Measurements from ENCODE around the gene PINK1. TPM values are rescaled to one million over a fixed set of nuclear protein-coding genes. Genes with fewer than 3 reads are reported as not detected.
"Not testable (repeated sequence)": the region's sequence is repeated elsewhere in the genome, so short reads cannot be mapped to it uniquely, and the experiment has no call there.

The PINK1 gene
- total RNA-seq, 2 experiments from 2014 or later, result 9.4 to 10.3 TPM

DNA sequence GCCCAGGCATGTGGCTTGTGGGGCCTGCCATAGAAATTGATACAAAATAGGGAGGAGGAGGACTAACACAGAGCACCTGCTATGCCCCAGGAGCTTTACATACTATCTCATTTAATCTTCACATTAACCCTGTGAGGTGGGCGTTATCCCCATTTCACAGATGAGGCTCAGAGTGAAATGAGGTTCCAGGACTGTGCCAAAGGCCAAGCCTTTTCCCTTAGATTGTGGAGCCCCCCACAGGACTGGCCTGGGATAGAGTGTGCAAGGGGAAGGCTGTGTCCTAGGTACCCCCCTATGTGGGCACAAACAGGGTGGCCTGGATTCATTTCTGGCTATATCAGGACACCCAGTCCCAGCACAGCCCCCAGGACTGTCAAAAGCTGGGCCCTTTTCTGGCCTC lies 30.1 kb downstream of the PINK1 start:
- DNase-seq (no peak), ATAC-seq (ENCODE audit: low read depth) (no peak)
- POLR2A ChIA-PET, result no interaction called here
- H3K4me3 Mint-ChIP-seq, result no peak overlapping the region
- peaks cover 36% of the 10 kb centered on the region for H3K4me1 Mint-ChIP-seq
- peaks cover 1% of the 10 kb centered on the region for H3K9me3 Mint-ChIP-seq
- H3K27ac Mint-ChIP-seq, result no peak overlapping the region
- peaks cover 5% of the 10 kb centered on the region for H3K36me3 Mint-ChIP-seq
- no peaks in the 10 kb centered on the region for H3K27me3 Mint-ChIP-seq

DNA sequence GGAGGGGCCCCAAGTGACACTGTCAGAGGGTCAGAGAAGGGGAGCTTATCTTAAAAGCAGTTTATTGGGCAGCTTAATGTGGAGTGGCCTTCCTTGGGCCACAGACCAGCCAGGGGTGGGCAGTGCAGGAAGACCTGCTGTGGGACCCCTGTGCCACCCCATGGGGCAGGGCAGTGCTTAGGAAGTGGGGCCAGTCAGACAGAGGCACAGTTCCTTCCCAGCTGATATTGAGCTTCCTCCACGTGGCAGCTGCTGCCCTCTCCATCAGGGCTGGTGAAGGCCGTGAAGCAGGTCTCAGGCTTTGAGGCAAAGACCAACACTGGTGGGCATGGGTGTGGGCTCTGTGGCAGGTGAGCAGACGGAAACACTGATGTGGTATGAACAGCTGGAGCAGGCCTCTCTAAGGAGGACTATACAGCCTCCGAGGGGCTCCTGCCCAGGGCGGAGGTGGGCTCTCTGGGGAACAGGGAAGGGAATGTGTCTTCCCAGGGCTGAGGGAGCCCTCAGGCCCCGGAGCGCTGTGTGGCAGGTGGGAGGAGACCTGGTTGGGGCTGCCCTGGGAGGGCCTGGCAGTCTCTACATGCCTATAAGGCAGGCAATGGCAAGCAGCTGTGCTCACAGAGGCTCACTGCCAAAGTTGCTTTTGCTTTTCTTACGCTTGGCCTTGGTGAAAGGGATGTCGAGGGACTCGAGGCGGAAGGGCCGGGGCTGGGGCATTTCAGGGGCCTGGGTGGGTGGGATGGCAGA lies 30.9 kb downstream of the PINK1 start:
- H3K27ac Mint-ChIP-seq, result no peak overlapping the region
- H3K9me3 Mint-ChIP-seq, result peaks cover 1% of the 10 kb centered on the region
- DNase-seq (no peak), ATAC-seq (ENCODE audit: low read depth) (no peak)
- POLR2A ChIA-PET, result no interaction called here
- H3K36me3 Mint-ChIP-seq, result peaks cover 5% of the 10 kb centered on the region
- no peak overlapping the region for H3K4me3 Mint-ChIP-seq
- no peaks in the 10 kb centered on the region for H3K27me3 Mint-ChIP-seq
- H3K4me1 Mint-ChIP-seq, result peaks cover 35% of the 10 kb centered on the region

DNA sequence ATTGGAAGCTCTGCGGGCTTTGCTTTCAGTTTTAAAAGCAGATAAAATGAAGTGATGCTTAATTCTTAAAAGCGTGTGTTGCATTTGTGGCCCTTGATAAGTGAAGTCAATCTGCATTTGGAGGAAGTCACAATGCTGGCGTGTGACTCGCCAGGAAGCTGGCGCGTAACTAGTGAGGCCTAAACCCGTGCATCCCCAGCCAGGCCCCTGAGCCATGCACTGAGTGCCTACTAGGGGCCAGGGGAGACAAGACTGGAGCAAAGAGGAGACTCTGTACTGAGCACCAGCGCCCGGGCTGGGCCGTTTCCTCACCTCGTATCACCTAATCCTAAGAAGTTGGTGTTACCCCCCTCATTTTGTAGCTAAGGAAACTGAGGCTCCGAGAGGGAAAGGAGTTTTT lies 32.5 kb downstream of the PINK1 start:
- peaks cover 2% of the 10 kb centered on the region for H3K36me3 Mint-ChIP-seq
- DNase-seq (no peak), ATAC-seq (ENCODE audit: low read depth) (no peak)
- H3K9me3 Mint-ChIP-seq, result peaks cover 1% of the 10 kb centered on the region
- peaks cover 20% of the 10 kb centered on the region for H3K4me1 Mint-ChIP-seq
- no peaks in the 10 kb centered on the region for H3K27me3 Mint-ChIP-seq
- no peak overlapping the region for H3K4me3 Mint-ChIP-seq
- peak overlapping the region; percentile 48 for H3K27ac Mint-ChIP-seq
- POLR2A ChIA-PET, result interaction anchor here (1.0 to 1.5 kb wide), 2 partner anchors 13 to 158 kb away, joined by 3 read pairs; partner anchors contain the start of gene MUL1

DNA sequence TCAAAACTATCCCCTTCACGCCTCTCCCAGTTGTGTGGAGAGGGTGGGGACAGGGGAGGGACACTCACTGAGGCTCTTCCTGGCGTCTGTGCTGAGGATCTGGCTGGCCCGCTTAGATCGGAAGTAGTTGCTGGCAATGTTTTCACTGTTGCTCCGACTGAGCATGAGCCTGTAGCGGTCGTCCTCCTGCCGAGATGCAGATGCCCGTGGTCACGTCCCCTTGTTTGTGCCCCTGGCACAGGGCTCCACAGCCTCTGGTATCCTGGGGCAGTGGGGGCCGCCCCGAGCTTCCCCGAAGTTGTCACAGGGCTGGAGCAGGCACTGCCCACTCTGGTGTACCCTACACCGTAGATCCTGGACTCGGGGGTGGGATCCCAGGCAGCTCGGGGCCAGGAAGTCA lies 32.9 kb downstream of the PINK1 start:
- H3K4me3 Mint-ChIP-seq, result no peak overlapping the region
- H3K27ac Mint-ChIP-seq, result no peak overlapping the region
- DNase-seq, result no peak
- no peak for ATAC-seq (ENCODE audit: low read depth)
- peaks cover 19% of the 10 kb centered on the region for H3K4me1 Mint-ChIP-seq
- no peaks in the 10 kb centered on the region for H3K27me3 Mint-ChIP-seq
- peaks cover 1% of the 10 kb centered on the region for H3K9me3 Mint-ChIP-seq
- POLR2A ChIA-PET, result interaction anchor here (1.0 to 1.5 kb wide), 2 partner anchors 13 to 158 kb away, joined by 3 read pairs; partner anchors contain the start of gene MUL1
- peaks cover under 1% of the 10 kb centered on the region for H3K36me3 Mint-ChIP-seq

DNA sequence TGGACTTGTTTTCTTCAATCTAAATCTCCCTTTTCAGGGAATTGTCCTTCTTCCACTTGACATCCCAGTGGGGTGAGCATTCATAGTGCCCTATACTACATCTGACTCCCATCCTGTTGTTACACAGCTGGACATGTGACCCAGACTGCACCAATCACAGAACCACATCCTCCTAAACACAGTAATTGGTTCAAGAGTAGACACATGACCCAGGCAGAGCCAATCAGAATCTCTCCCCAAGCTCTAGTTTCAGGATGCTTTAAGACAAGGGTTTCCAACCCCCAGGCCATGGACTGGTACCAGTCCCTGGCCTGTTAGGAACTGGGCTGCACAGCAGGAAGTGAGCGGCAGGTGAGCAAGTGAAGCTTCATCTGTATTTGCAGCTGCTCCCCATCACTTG lies 33.5 kb downstream of the PINK1 start:
- Mint-ChIP-seq H3K4me1 (peaks cover 17% of the 10 kb centered on the region), H3K27me3 (no peaks in the 10 kb centered on the region), H3K36me3 (no peaks in the 10 kb centered on the region), H3K27ac (peak overlapping the region; percentile 65), H3K4me3 (peak overlapping the region; percentile 58), H3K9me3 (peaks cover 1% of the 10 kb centered on the region)
- ATAC-seq (ENCODE audit: low read depth) (peak; percentile 77), DNase-seq (no peak)
- POLR2A ChIA-PET, result interaction anchor here (1.5 kb wide), 1 partner anchor 12 kb away, joined by 3 read pairs; no protein-coding TSS in a partner anchor

DNA sequence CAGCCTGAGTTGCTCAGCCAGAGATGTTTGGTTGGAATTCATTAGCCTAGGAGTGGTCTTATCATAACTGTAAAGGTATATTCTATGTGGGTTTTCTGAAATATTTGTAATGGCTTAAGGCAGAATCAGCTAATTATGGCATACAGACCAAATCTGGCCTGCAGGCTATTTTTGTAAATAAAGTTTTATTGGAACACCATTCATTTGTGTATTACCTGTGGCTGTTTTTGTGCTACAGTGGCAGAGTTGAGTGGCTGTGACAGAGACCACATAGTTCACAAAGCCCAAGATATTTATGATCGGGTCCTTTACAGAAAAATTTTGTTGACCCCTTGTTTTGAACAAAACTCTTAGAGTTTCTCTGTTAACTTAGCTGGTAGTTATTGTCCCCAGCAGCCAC lies 35.3 kb downstream of the PINK1 start:
- H3K27ac Mint-ChIP-seq, result no peak overlapping the region
- ATAC-seq (ENCODE audit: low read depth) (no peak), DNase-seq (no peak)
- no peaks in the 10 kb centered on the region for H3K36me3 Mint-ChIP-seq
- peaks cover 7% of the 10 kb centered on the region for H3K27me3 Mint-ChIP-seq
- H3K9me3 Mint-ChIP-seq, result peaks cover 1% of the 10 kb centered on the region
- POLR2A ChIA-PET, result no interaction called here
- H3K4me1 Mint-ChIP-seq, result peaks cover 7% of the 10 kb centered on the region
- no peak overlapping the region for H3K4me3 Mint-ChIP-seq

DNA sequence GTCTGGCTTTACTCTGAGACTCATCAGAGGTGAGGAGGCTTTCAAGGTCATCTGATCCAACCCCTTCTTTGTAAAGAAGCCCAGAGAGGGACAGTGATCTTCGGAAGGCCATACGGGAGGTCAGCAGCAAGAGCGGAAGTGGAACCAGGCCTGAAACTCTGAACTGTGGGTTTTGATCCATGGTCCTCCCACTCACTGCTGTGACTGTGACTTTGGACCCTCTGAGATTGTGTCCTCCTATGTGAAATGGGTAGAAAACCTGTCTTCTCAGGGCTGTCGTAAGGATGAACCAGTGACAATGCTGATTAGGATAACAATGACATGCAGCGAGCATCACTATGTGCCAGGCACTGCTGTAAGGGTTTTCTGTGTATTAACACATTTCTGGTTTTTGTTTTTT lies 37.7 kb downstream of the PINK1 start:
- Mint-ChIP-seq H3K4me1 (peaks cover 3% of the 10 kb centered on the region), H3K27me3 (peaks cover 23% of the 10 kb centered on the region), H3K4me3 (no peak overlapping the region), H3K27ac (no peak overlapping the region), H3K36me3 (no peaks in the 10 kb centered on the region), H3K9me3 (peaks cover 1% of the 10 kb centered on the region)
- POLR2A ChIA-PET, result no interaction called here
- ATAC-seq (ENCODE audit: low read depth) (no peak), DNase-seq (no peak)

DNA sequence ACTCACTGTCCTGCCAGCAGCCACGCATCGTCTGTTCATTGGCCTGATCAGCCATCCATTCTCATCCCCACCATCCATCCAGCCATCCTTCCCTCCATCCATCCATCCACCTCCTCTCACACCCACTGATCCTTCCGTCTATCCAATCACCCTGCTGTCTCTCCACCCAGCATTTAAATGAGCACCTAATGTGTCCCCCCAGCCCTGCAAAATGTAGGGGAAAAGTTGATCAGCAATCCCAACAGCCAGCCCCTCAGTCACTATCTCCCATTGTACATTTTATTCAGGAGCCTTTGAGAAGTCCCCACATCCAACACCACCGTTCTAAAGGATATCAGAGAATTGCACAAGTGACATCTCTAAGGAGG lies 39.0 kb downstream of the PINK1 start:
- ATAC-seq (ENCODE audit: low read depth) (no peak), DNase-seq (no peak)
- H3K27ac Mint-ChIP-seq, result no peak overlapping the region
- peaks cover 30% of the 10 kb centered on the region for H3K27me3 Mint-ChIP-seq
- H3K36me3 Mint-ChIP-seq, result no peaks in the 10 kb centered on the region
- POLR2A ChIA-PET, result no interaction called here
- peaks cover 3% of the 10 kb centered on the region for H3K9me3 Mint-ChIP-seq
- no peak overlapping the region for H3K4me3 Mint-ChIP-seq
- no peaks in the 10 kb centered on the region for H3K4me1 Mint-ChIP-seq

DNA sequence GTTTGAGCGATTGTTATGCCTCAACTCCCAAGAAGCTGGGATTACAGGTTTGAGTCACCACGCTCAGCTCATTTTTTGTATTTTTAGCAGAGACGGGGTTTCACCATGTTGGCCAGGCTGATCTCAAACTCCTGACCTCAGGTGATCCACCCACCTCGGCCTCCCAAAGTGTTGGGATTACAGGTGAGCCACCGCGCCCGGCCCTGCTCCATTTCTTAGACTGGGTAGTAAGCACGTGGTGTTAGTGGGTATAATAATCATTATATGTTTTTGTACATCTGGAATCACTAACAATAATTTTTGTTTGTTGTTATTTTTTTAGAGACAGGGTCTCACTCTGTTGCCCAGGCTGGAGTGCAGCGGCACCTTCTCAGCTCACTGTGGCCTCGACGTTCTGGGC lies 40.4 kb downstream of the PINK1 start:
- POLR2A ChIA-PET; H3K36me3 Mint-ChIP-seq; H3K27ac Mint-ChIP-seq; H3K9me3 Mint-ChIP-seq; ATAC-seq (ENCODE audit: low read depth); DNase-seq; H3K4me3 Mint-ChIP-seq; H3K4me1 Mint-ChIP-seq: not testable (repeated sequence)
- peaks cover 35% of the 10 kb centered on the region for H3K27me3 Mint-ChIP-seq

DNA sequence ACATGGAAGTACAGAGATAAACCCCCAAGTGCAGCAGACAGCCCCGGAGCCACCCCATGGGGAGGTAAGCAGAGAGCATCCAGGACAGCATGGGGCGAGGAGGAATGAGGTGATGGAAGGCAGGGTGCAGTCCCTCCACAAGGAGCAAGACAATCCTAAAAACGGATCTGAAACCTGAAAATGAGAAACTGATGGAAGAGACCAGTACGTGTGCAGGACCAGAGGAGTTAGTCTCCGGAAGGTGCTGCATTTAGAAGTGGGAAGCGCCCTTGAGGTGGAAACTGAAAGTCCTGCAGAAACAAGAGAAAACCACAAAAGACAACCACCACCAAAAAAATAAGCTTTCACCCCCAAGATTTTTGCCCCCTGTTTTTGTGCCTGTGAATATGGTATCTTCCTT lies 45.3 kb downstream of the PINK1 start:
- peak overlapping the region; percentile 77 for H3K27ac Mint-ChIP-seq
- peak overlapping the region; percentile 73 for H3K4me3 Mint-ChIP-seq
- no peak for DNase-seq
- POLR2A ChIA-PET, result interaction anchor here (0.6 to 1.0 kb wide), 4 partner anchors 12 to 1287 kb away, joined by 3 read pairs; no protein-coding TSS in a partner anchor
- H3K9me3 Mint-ChIP-seq, result peaks cover 8% of the 10 kb centered on the region
- ATAC-seq (ENCODE audit: low read depth), result peak; percentile 85
- H3K36me3 Mint-ChIP-seq, result peaks cover 3% of the 10 kb centered on the region
- peaks cover 16% of the 10 kb centered on the region for H3K4me1 Mint-ChIP-seq
- peaks cover 56% of the 10 kb centered on the region for H3K27me3 Mint-ChIP-seq

DNA sequence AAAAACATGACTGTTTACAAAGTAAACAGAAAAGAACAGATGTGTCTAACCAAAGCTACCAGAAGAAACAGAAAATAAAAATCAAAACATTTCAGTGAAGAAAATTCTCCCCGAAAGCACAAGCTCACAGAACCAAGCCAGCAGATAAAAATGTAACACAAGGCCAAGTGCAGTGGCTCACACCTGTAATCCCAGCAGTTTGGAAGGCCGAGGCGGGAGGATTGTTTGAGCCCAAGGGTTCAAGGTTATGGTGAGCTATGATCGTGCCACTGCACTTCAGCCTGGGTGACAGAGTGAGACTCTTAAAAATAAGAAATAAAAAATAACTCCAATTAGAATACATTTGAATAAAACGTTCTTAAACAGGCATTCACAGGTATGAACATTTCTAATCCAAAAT lies 47.0 kb downstream of the PINK1 start:
- Mint-ChIP-seq H3K27me3 (peaks cover 49% of the 10 kb centered on the region), H3K4me1 (peaks cover 16% of the 10 kb centered on the region), H3K27ac (no peak overlapping the region), H3K4me3 (no peak overlapping the region), H3K9me3 (peaks cover 8% of the 10 kb centered on the region), H3K36me3 (peaks cover 3% of the 10 kb centered on the region)
- POLR2A ChIA-PET, result interaction anchor here (0.6 kb wide), 1 partner anchor 19 kb away, joined by 5 read pairs; no protein-coding TSS in a partner anchor
- DNase-seq (no peak), ATAC-seq (ENCODE audit: low read depth) (no peak)

DNA sequence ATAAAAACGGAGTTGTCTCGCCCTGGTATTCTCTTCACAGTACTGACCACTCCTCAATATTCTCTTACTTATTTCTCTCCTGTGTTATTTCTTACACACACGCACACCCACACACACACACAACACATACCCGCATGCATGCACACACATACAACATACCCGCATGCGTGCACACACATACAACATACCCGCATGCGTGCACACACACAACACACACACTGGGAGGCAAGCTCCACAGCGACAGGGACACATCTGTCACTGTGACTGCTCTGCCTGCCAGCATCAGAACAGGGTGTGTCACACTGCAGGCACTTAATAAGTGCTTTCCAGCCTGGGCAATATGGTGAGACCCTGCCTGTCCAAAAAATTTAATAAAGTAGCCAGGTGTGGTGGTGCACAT lies 48.7 kb downstream of the PINK1 start:
- Mint-ChIP-seq H3K4me1 (peaks cover 18% of the 10 kb centered on the region), H3K27me3 (peaks cover 40% of the 10 kb centered on the region), H3K4me3 (no peak overlapping the region), H3K9me3 (peaks cover 8% of the 10 kb centered on the region), H3K27ac (no peak overlapping the region), H3K36me3 (peaks cover 3% of the 10 kb centered on the region)
- DNase-seq, result no peak
- no peak for ATAC-seq (ENCODE audit: low read depth)
- POLR2A ChIA-PET, result interaction anchor here (1.3 kb wide), 1 partner anchor 20 kb away, joined by 3 read pairs; no protein-coding TSS in a partner anchor

DNA sequence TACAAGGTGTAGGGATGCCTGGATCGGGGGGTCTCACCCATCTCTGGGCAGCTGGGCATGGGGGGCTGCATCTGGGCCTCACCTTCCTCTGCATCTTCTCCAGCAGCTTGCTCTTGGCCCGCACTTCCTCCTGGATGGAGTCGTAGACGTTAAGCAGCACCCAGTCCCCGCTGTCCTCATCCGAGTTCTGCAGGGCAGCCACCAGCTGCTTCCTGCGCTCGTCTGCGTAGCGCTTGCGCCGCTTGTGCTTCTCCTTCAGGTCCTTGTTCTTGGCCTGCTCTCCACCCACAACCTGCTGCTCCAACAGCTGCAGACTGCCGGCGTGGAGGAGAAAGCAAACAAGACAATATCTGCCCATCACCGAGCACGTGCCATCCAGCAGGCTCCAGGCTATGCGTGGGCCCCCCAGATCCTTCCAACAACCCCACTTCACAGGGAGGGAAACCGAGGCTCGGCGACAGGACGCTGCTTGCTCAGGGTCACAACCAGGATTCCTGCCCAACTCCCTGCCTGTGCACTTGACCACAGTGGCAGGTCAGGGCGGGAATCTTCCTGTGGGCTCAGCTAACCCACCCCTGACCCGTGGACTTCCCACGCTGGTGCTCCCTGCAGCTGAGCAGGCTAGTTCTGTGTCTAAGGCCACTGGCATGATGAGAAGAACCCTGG lies 49.4 kb downstream of the PINK1 start:
- Mint-ChIP-seq H3K27ac (no peak overlapping the region), H3K36me3 (peaks cover 3% of the 10 kb centered on the region), H3K27me3 (peaks cover 37% of the 10 kb centered on the region), H3K4me3 (peak overlapping the region; percentile 51), H3K9me3 (peaks cover 3% of the 10 kb centered on the region), H3K4me1 (peaks cover 18% of the 10 kb centered on the region)
- POLR2A ChIA-PET, result interaction anchor here (1.3 kb wide), 1 partner anchor 21 kb away, joined by 3 read pairs; no protein-coding TSS in a partner anchor
- ATAC-seq (ENCODE audit: low read depth) (no peak), DNase-seq (no peak)

DNA sequence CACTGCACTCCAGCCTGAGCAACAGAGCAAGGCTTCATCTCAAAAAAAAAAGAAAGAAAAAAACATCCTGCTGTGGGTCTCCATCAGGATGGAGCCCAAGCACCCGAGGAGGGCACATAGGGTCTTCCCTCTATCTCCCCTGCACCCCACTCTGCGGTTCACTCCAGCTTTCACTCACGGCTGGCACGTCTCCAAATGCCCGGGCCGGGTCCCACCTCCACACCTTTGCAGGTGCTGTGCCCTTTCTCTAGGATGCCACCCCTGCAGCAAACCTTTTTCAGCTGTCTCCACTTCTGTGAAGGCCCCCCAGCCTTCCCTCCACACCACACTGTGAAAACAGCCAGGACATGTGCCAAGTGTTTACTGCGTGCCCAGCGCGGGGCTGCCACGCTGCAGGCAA lies 50.4 kb downstream of the PINK1 start:
- Mint-ChIP-seq H3K9me3 (no peaks in the 10 kb centered on the region), H3K36me3 (no peaks in the 10 kb centered on the region), H3K4me1 (peaks cover 11% of the 10 kb centered on the region), H3K27ac (no peak overlapping the region), H3K27me3 (peaks cover 35% of the 10 kb centered on the region), H3K4me3 (no peak overlapping the region)
- ATAC-seq (ENCODE audit: low read depth), result no peak
- no peak for DNase-seq
- POLR2A ChIA-PET, result no interaction called here

Measured in activated naive CD8-positive, alpha-beta T cell treated with anti-CD3 and anti-CD28 coated beads, Interleukin-2, amount 10 ng/mL, durations not matched to agents 7 days and 5 days (primary cell).